HL-60 (cell line): Measurements from ENCODE around the gene PIK3CD.

ENCODE experiments used
- DNase-seq, 2 experiments: peaks; one replicate each; pipeline ENCODE4 v3.0.0-alpha.2; 2010 to 2020; ENCODE audit warnings: low read depth in 1 of 2, low spot score in 1 of 2
- H3K27ac ChIP-seq: fragments of 250-450 bp; sonication (Bioruptor Pico); replicated peaks from 2 replicates; pipeline ENCODE4 v1.5.1; 2020; ENCODE audit warnings: mild to moderate bottlenecking, moderate library complexity
- H3K27me3 ChIP-seq: fragments of 250-450 bp; sonication (Bioruptor Pico); 2 replicates; pipeline ENCODE4 v1.5.1; 2021; ENCODE audit warnings: mild to moderate bottlenecking, moderate library complexity; ENCODE audit not compliant: insufficient read depth, poor library complexity, severe bottlenecking
- H3K4me3 ChIP-seq: replicated peaks from 2 replicates; pipeline ENCODE4 v1.5.1; 2011; ENCODE audit warnings: mild to moderate bottlenecking, control low read depth, low read length; ENCODE audit not compliant: insufficient read depth
- GABPA ChIP-seq: IDR thresholded peaks from 2 replicates; pipeline ENCODE4 v1.6.1; 2012; ENCODE audit warnings: low read depth
- POLR2AphosphoS5 ChIP-seq: IDR thresholded peaks from 2 replicates; pipeline ENCODE4 v1.6.1; 2012; ENCODE audit warnings: low read depth
- SPI1 ChIP-seq: IDR thresholded peaks from 2 replicates; pipeline ENCODE4 v1.6.1; 2012; ENCODE audit warnings: low read depth, mild to moderate bottlenecking, borderline replicate concordance
- TF ChIP-seq, protein P1 (sequence below): IDR thresholded peaks from one replicate; pipeline ENCODE4 v1.5.1; 2011; ENCODE audit warnings: low read length, control low read depth, inconsistent platforms; ENCODE audit not compliant: insufficient read depth
- TF ChIP-seq, protein P2 (sequence below): IDR thresholded peaks from 2 replicates; pipeline ENCODE4 v1.6.1; 2012; ENCODE audit warnings: low read depth; ENCODE audit not compliant: insufficient replicate concordance

Gene PIK3CD

GRCh38 chr1:9714257-9714718, 62.8 kb downstream of the PIK3CD start:
- Histone ChIP-seq H3K27me3 (no peaks in the 10 kb centered on the region), H3K4me3 (no peak overlapping the region), H3K27ac (no peak overlapping the region)
- TF ChIP-seq GABPA (no peak), POLR2AphosphoS5 (no peak), SPI1 (no peak)
- TF ChIP-seq, protein P1, sequence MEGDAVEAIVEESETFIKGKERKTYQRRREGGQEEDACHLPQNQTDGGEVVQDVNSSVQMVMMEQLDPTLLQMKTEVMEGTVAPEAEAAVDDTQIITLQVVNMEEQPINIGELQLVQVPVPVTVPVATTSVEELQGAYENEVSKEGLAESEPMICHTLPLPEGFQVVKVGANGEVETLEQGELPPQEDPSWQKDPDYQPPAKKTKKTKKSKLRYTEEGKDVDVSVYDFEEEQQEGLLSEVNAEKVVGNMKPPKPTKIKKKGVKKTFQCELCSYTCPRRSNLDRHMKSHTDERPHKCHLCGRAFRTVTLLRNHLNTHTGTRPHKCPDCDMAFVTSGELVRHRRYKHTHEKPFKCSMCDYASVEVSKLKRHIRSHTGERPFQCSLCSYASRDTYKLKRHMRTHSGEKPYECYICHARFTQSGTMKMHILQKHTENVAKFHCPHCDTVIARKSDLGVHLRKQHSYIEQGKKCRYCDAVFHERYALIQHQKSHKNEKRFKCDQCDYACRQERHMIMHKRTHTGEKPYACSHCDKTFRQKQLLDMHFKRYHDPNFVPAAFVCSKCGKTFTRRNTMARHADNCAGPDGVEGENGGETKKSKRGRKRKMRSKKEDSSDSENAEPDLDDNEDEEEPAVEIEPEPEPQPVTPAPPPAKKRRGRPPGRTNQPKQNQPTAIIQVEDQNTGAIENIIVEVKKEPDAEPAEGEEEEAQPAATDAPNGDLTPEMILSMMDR = no peak
- TF ChIP-seq, protein P2, sequence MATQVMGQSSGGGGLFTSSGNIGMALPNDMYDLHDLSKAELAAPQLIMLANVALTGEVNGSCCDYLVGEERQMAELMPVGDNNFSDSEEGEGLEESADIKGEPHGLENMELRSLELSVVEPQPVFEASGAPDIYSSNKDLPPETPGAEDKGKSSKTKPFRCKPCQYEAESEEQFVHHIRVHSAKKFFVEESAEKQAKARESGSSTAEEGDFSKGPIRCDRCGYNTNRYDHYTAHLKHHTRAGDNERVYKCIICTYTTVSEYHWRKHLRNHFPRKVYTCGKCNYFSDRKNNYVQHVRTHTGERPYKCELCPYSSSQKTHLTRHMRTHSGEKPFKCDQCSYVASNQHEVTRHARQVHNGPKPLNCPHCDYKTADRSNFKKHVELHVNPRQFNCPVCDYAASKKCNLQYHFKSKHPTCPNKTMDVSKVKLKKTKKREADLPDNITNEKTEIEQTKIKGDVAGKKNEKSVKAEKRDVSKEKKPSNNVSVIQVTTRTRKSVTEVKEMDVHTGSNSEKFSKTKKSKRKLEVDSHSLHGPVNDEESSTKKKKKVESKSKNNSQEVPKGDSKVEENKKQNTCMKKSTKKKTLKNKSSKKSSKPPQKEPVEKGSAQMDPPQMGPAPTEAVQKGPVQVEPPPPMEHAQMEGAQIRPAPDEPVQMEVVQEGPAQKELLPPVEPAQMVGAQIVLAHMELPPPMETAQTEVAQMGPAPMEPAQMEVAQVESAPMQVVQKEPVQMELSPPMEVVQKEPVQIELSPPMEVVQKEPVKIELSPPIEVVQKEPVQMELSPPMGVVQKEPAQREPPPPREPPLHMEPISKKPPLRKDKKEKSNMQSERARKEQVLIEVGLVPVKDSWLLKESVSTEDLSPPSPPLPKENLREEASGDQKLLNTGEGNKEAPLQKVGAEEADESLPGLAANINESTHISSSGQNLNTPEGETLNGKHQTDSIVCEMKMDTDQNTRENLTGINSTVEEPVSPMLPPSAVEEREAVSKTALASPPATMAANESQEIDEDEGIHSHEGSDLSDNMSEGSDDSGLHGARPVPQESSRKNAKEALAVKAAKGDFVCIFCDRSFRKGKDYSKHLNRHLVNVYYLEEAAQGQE = no peak
- no peak for DNase-seq

- DNase-seq = no peak
- TF ChIP-seq, protein P2 = no peak
- TF ChIP-seq POLR2AphosphoS5 (no peak), SPI1 (no peak), GABPA (no peak)
- TF ChIP-seq, protein P1 = no peak
- Histone ChIP-seq H3K27ac (no peak overlapping the region), H3K4me3 (no peak overlapping the region), H3K27me3 (no peaks in the 10 kb centered on the region)
These were observed 64.2 kb downstream of the PIK3CD start for GRCh38 chr1:9715536-9716226.

GRCh38 chr1:9716404-9717192, 65.1 kb downstream of the PIK3CD start:
- Histone ChIP-seq H3K27ac (peak overlapping the region; percentile 80), H3K4me3 (no peak overlapping the region), H3K27me3 (no peaks in the 10 kb centered on the region)
- DNase-seq = no peak
- TF ChIP-seq, protein P2 = no peak
- TF ChIP-seq SPI1 (no peak), GABPA (no peak)
- TF ChIP-seq, protein P1 = no peak
